Measurements from ENCODE around the gene ANTKMT. TPM values are rescaled to one million over a fixed set of nuclear protein-coding genes. Genes with fewer than 3 reads are reported as not detected.

Gene ANTKMT
- total and polyA plus RNA-seq, 2 of the 4 experiments (the other 2 are of a cell fraction), result 7.3 to 16.2 TPM

DNA sequence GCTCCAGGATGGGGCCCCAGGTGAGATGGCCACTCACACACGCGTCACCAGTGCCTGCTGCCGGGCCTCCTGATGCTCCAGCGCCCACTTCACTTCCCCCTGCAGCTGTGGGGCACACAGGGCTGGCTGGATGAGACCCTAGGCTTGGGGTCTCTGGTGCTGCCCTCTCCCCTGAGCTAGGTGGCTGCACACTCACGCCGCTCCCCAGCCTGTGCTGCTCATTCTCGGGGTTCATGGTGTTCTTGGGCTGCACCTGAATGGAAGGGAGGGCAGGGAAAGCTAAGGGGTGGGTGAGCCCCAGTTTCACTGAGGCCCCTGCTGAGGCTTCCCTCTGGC is 4.1 kb downstream of the ANTKMT start:
- H4K5ac ChIP-seq (ENCODE audit: low read depth, low read length), result no peak overlapping the region

More for the DNA sequence above, 4.1 kb downstream of the ANTKMT start:
- ATAC-seq (ENCODE audit: low read depth) (no peak), DNase-seq (no peak)
- H2BK15ac ChIP-seq (ENCODE audit: low read depth, low read length), result no peak overlapping the region
- H2AFZ ChIP-seq (replicated peaks; ENCODE audit: low read length, poor library complexity), result peak overlapping the region; percentile 11
- WGBS, 2 experiments (ENCODE audit: extremely low coverage in 2 of 2, insufficient read length in 1 of 2), result no CpG with 5 or more reads among the region's 7 CpGs
- no peak overlapping the region for H4K8ac ChIP-seq (ENCODE audit: low read depth in 2 of 2, low read length in 2 of 2)
- H4K91ac ChIP-seq (ENCODE audit: insufficient read depth, low read depth, low read length), result no peak overlapping the region
- H3K9me3 ChIP-seq (ENCODE audit: control insufficient read depth, insufficient read depth, low read length), result no peaks in the 10 kb centered on the region
- no peak overlapping the region for H3K14ac ChIP-seq (replicated peaks; ENCODE audit: low read depth, low read length)
- H3K4me3 ChIP-seq (ENCODE audit: insufficient read depth, low read depth, low read length), result no peak overlapping the region
- peaks cover 1% of the 10 kb centered on the region; the same call in 1 of the 2 replicates for H3K36me3 ChIP-seq (ENCODE audit: control insufficient read depth, insufficient read depth, low read length)
- no peak overlapping the region for H3K18ac ChIP-seq (ENCODE audit: low read depth, low read length)
- no peak overlapping the region for H3K9ac ChIP-seq (ENCODE audit: low read depth, low read length)
- no peak overlapping the region for H3K4ac ChIP-seq (ENCODE audit: low read depth, low read length)
- intact Hi-C loops (cut with micrococcal nuclease) (loop anchor here (5.0 kb wide), 1 partner anchor 62 kb away; the partner anchor contains the start of genes CHTF18 and RPUSD1), in situ Hi-C loops (cut with MboI; ENCODE audit: low sequenced_read_pairs) (no loop called here), dilution Hi-C loops (cut with HindIII; ENCODE audit: low sequenced_read_pairs, unreplicated experiment) (no loop called here)
- H3K4me2 ChIP-seq (ENCODE audit: low read depth, low read length), result no peak overlapping the region
- no peak overlapping the region for H2BK20ac ChIP-seq (ENCODE audit: low read depth, low read length)
- no peak overlapping the region for H2BK5ac ChIP-seq (ENCODE audit: low read depth, low read length, poor library complexity, severe bottlenecking)
- H4K20me1 ChIP-seq (ENCODE audit: insufficient read depth, low read length), result peaks cover 4% of the 10 kb centered on the region
- BruUV-seq (replicated peaks), result no TSS peak
- H2AK5ac ChIP-seq (ENCODE audit: low read depth, low read length), result no peak overlapping the region
- ChIA-PET CTCF (no interaction called here), POLR2A (ENCODE audit: unreplicated experiment) (no interaction called here)
- H3K27ac ChIP-seq (ENCODE audit: insufficient read depth, low read length), result no peak overlapping the region
- no peak overlapping the region for H3K56ac ChIP-seq (ENCODE audit: extremely low read depth, insufficient read depth, low read length)
- H2AK9ac ChIP-seq (replicated peaks; ENCODE audit: low read depth, low read length, poor library complexity), result no peak overlapping the region
- H3K9me1 ChIP-seq (ENCODE audit: insufficient read depth, low read length), result peaks cover 2% of the 10 kb centered on the region; the same call in 1 of the 2 replicates
- H3K79me1 ChIP-seq (ENCODE audit: low read depth in 1 of 2, low read length in 2 of 2), result peaks cover 0 to 5% of the 10 kb centered on the region in 2 experiments; a peak in 1 of 4 replicates
- no peak overlapping the region for H3K23ac ChIP-seq (ENCODE audit: low read depth, low read length)
- no peaks in the 10 kb centered on the region for H3K27me3 ChIP-seq (ENCODE audit: control insufficient read depth, insufficient read depth, low read length)
- TF ChIP-seq, protein P1, sequence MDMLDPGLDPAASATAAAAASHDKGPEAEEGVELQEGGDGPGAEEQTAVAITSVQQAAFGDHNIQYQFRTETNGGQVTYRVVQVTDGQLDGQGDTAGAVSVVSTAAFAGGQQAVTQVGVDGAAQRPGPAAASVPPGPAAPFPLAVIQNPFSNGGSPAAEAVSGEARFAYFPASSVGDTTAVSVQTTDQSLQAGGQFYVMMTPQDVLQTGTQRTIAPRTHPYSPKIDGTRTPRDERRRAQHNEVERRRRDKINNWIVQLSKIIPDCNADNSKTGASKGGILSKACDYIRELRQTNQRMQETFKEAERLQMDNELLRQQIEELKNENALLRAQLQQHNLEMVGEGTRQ (IDR thresholded peaks at IDR 0.05; ENCODE audit: low read depth, low read length), result no peak
- H2BK120ac ChIP-seq (ENCODE audit: low read depth, low read length), result no peak overlapping the region
- peaks cover 14% of the 10 kb centered on the region for H3K4me1 ChIP-seq (ENCODE audit: control insufficient read depth, insufficient read depth, low read length)

All from IMR-90 (cell line).